Suppressor macrophage (primary cell): ENCODE measurements around the gene KANK2.
A peak's percentile ranks its signal among the peaks of the same experiment; 100 is the strongest.

Experiments
- DNase-seq, 4 experiments: peaks; one replicate each; pipeline ENCODE4 v3.0.0-alpha.2; 2020 to 2022
- total RNA-seq, 17 experiments: gene quantifications; one replicate each; lab custom pipeline; 2026; ENCODE audit warnings: mixed read lengths in 6 of 17, inconsistent platforms in 3 of 17; lab: John Stamatoyannopoulos, UW

KANK2 gene
- 5.1 to 26.9 (median 11.3) reads per million in 17 experiments for total RNA-seq

GRCh38 chr19:11197291-11198174 is at the start of gene KANK2:
Gene KANK2, minus strand, starts transcription at chr19:11197545. Its CDS starts 3,034 bp downstream, at chr19:11194511.
- peak; percentile 81 to 93 (median 89) for DNase-seq

DNA sequence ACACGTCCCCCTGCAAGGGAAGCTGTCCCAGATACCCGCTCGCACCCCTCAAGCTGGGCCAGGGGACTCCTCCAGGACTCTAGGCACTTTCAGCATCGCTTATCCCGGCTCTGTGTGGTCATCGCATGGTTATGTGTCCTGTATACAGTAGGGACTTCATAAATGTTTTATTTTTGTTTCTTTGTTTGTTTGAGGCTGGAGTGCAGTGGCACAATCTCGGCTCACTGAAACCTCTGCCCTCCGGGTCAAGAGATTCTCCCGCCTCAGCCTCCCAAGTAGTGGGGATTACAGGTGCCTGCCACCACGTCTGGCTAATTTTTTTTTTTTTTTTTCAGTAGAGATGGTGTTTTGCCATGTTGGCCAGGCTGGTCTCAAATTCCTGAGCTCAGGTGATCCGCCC is 49.6 kb upstream of the KANK2 start:
- DNase-seq, result no peak

- DNase-seq, result no peak
Observed at GRCh38 chr19:11244846-11245589, 47.7 kb upstream of the KANK2 start.

- DNase-seq, result no peak
Observed at GRCh38 chr19:11243798-11244169, 46.4 kb upstream of the KANK2 start.

DNA sequence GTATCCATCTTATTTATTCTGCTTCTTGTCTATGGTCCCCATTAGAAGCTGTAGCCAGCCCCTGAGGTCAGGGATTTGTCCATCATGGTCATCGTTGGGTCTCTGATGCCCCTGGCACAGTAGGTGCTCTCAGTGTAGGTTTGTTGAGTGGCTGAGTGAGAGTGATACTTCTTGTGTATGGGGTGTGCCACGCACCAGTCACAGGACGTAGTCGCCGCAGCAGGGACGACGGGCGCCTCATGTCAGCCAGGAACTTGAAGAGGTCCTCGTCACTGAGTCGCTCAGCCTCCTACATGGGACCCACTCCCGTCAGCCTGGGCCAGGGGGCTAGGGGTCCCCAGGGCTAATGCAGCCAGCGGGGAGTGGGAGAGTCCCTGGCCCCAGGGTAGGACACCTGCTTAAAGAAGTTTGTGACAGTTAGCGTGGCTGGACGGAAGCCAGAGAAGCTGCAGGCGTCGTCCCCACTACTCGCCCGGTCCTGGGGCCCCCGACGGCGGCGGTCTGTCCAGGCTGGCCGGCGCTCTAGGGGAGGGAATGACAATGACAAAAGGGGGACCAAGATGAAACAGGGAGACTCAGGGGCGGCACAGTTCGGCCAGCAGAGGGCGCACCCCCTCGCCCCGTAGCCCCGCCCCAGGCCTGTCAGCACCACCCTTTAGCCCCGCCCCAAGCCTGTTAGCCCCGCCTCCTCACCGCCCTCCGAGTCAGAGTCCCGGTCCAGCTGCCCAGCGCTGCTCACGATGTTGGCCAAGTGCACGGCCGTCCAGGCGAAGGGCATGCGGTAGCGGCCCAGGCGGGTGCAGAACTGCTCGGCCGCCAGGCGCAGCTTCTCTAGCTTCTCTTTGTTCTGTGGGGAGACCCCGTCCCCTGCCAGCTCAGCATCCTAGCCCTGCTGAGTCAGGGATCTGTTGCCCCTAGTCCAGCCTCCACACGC is 45.8 kb upstream of the KANK2 start:
- DNase-seq, result peak; percentile 87 to 95 (median 94)

GRCh38 chr19:11242025-11242424 is 44.7 kb upstream of the KANK2 start:
- DNase-seq, result no peak

DNA sequence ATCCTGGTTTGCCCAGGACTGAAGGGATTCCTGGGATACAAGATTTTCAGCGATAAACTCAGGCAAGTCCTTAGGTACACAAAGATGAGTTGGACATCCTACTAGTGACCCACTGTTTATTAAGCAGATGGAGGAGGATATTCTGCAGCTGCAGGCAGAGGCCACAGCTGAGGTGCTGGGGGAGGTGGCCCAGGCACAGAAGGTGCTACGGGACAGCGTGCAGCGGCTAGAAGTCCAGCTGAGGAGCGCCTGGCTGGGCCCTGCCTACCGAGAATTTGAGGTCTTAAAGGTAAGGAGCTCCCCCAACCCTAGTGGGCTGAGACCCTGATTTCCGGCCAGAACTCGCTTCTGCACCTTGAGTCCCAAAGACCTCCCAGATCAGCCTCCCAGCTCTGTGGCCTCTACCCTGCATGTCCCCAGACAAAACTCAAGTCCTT is 42.7 kb upstream of the KANK2 start:
- no peak for DNase-seq

DNA sequence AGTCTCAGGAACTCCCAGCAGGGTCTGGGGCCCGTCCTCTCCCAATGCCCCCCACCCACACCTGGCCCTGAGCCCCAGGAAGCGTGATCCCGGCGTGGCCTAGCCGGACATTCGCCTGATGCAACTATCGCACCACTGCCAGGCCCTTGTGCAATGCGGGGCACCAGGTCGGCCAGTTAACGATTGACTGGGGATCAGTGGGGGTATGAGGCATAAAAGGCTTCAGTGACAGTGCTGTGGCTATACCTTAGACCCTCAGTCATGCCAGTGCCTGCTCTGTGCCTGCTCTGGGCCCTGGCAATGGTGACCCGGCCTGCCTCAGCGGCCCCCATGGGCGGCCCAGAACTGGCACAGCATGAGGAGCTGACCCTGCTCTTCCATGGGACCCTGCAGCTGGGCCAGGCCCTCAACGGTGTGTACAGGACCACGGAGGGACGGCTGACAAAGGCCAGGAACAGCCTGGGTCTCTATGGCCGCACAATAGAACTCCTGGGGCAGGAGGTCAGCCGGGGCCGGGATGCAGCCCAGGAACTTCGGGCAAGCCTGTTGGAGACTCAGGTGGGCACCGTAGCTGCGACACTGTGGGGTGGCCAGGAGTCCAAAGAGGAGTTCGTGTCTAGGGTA is 42.1 kb upstream of the KANK2 start, which contains the start of gene ANGPTL8:
ANGPTL8 (plus strand) TSS at position 243 of the 624 bp plus-strand sequence; CDS start at position 262, 19 bp downstream.
- no peak for DNase-seq

GRCh38 chr19:11238781-11239376 is 41.5 kb upstream of the KANK2 start:
- DNase-seq, result no peak

- no peak for DNase-seq
Observed at GRCh38 chr19:11238041-11238440, 40.7 kb upstream of the KANK2 start.

DNA sequence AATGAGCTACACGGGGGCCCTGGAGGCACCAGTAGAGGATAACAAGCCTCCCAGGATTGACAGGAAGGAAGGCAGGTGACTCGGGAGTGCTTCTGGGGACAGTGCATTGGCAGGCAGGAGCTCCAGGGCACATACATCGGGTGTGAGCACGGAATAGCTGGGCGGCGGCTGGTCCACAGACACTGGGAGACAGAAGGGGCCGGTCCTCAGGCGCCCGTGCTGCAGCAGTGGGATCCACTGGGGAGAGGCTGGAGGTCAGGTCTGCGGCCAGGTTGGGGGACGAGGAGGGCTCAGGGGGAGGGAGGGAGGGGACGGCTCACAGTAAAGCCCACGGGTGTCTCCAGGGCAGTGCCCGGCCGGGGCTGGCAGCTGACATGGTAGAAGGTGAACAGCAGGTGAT is 40.0 kb upstream of the KANK2 start:
- no peak for DNase-seq

- no peak for DNase-seq
Observed at GRCh38 chr19:11236324-11237301, 39.3 kb upstream of the KANK2 start.

- no peak for DNase-seq
Observed at GRCh38 chr19:11234486-11235075, 37.2 kb upstream of the KANK2 start.

- DNase-seq, result no peak
Observed at GRCh38 chr19:11233073-11233472, 35.7 kb upstream of the KANK2 start.

GRCh38 chr19:11232555-11232954 is 35.2 kb upstream of the KANK2 start:
- DNase-seq, result no peak

- DNase-seq, result no peak
Observed at GRCh38 chr19:11230621-11231386, 33.5 kb upstream of the KANK2 start.

- DNase-seq, result no peak
Observed at GRCh38 chr19:11227195-11227886, 30.0 kb upstream of the KANK2 start.

DNA sequence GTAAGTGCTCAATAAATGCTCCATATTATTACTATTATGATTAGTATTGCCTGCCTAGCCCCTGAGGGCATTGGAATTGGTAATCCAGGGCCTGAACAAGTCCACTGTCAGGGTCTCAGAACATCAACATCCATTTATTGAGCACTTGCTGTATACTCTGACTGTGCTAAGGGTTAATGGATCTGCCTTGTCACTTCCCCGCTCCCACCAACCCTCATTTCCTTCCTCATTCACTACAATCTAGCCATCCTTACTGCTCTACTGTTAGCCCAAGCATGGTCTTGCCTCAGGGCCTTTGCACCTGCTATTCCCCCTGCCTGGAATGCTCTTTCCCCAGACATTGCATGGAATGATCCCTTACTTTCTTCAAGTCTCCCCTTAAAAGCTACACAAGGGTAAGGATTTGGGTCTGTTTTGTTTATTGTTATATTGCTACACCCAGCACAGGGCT is 29.4 kb upstream of the KANK2 start:
- DNase-seq, result no peak
